Fibroblast of mammary gland (primary cell): ENCODE results near the gene SLC25A21.

ENCODE experiments used
- DNase-seq: peaks from one replicate; pipeline ENCODE4 v3.0.0-alpha.2; 2010; ENCODE audit warnings: low read depth
- H3K4me3 ChIP-seq: 2 replicates; pipeline ENCODE4 v1.5.1; 2011; ENCODE audit warnings: low read depth, mild to moderate bottlenecking, low read length, moderate library complexity; ENCODE audit not compliant: control insufficient read depth
- CTCF ChIP-seq: conservative IDR thresholded peaks from 2 replicates; pipeline ENCODE4 v1.5.1; 2011; ENCODE audit warnings: low read depth, low read length, inconsistent platforms; ENCODE audit not compliant: control insufficient read depth, insufficient read depth

SLC25A21 gene

GRCh38 chr14:37143475-37143874, 28.9 kb downstream of the SLC25A21 start:
- DNase-seq: no peak
- no peak overlapping the region for H3K4me3 ChIP-seq
- TF ChIP-seq CTCF: no peak

- DNase-seq: peak; percentile 42
- TF ChIP-seq CTCF: no peak
- no peak overlapping the region for H3K4me3 ChIP-seq
Observed at GRCh38 chr14:37142835-37143401, 29.5 kb downstream of the SLC25A21 start.

GRCh38 chr14:37140176-37140575, 32.2 kb downstream of the SLC25A21 start:
- H3K4me3 ChIP-seq: no peak overlapping the region
- DNase-seq: no peak
- TF ChIP-seq CTCF: no peak

- H3K4me3 ChIP-seq: no peak overlapping the region
- no peak for TF ChIP-seq CTCF
- no peak for DNase-seq
Observed at GRCh38 chr14:37139710-37140109, 32.7 kb downstream of the SLC25A21 start.

GRCh38 chr14:37138898-37139297, 33.5 kb downstream of the SLC25A21 start:
- TF ChIP-seq CTCF: no peak
- no peak for DNase-seq

GRCh38 chr14:37133284-37133913, 39.0 kb downstream of the SLC25A21 start:
- no peak overlapping the region for H3K4me3 ChIP-seq
- DNase-seq: no peak
- TF ChIP-seq CTCF: no peak

More at GRCh38 chr14:37138898-37139297, 33.5 kb downstream of the SLC25A21 start:
- no peak overlapping the region for H3K4me3 ChIP-seq
